Loucy (cell line): ENCODE results near the gene THOC1.

Source experiments
- H2AFZ ChIP-seq: fragments of 200-600 bp; sonication (generic); 2 replicates; pipeline ENCODE4 v1.6.0; 2016; ENCODE audit warnings: antibody characterized with exemption, mild to moderate bottlenecking, low read length, moderate library complexity
- H3F3A ChIP-seq: fragments of 200-600 bp; 2 replicates; pipeline ENCODE4 v1.6.0; 2016; ENCODE audit warnings: antibody characterized with exemption, low read depth, mild to moderate bottlenecking
- H3K27me3 ChIP-seq: fragments of 200-600 bp; sonication (generic); 2 replicates; pipeline ENCODE4 v1.6.1; 2014; ENCODE audit warnings: low read length, mild to moderate bottlenecking; ENCODE audit not compliant: insufficient read depth, poor library complexity, severe bottlenecking
- H3K36me3 ChIP-seq: fragments of 200-600 bp; sonication (generic); 2 replicates; pipeline ENCODE4 v1.6.1; 2016; ENCODE audit warnings: low read length; ENCODE audit not compliant: insufficient read depth
- H3K4me1 ChIP-seq: fragments of 200-600 bp; sonication (generic); 2 replicates; pipeline ENCODE4 v1.5.1; 2014; ENCODE audit warnings: low read length, mild to moderate bottlenecking; ENCODE audit not compliant: insufficient read depth, poor library complexity, severe bottlenecking
- H3K4me2 ChIP-seq: fragments of 200-600 bp; sonication (generic); 2 replicates; pipeline ENCODE4 v1.6.0; 2014; ENCODE audit warnings: antibody characterized with exemption, low read length, low read depth, mild to moderate bottlenecking; ENCODE audit not compliant: poor library complexity, severe bottlenecking
- H3K4me3 ChIP-seq: fragments of 200-600 bp; sonication (generic); 2 replicates; pipeline ENCODE4 v1.5.1; 2014; ENCODE audit warnings: low read length, mild to moderate bottlenecking, mixed read lengths; ENCODE audit not compliant: poor library complexity, severe bottlenecking
- H3K79me2 ChIP-seq: fragments of 200-600 bp; sonication (generic); 2 replicates; pipeline ENCODE4 v1.6.1; 2014; ENCODE audit warnings: low read length; ENCODE audit not compliant: insufficient read depth
- H3K9ac ChIP-seq: fragments of 200-600 bp; sonication (generic); 2 replicates; pipeline ENCODE4 v1.6.0; 2014; ENCODE audit warnings: mild to moderate bottlenecking, low read depth, low read length, moderate library complexity; ENCODE audit not compliant: poor library complexity, severe bottlenecking
- H3K9me2 ChIP-seq: fragments of 200-600 bp; sonication (generic); replicated peaks from 2 replicates; pipeline ENCODE4 v1.6.1; 2016; ENCODE audit warnings: low read depth, low read length, mixed read lengths
- H3K9me3 ChIP-seq: fragments of 200-600 bp; sonication (generic); 2 replicates; pipeline ENCODE4 v1.6.1; 2014; ENCODE audit warnings: mild to moderate bottlenecking, antibody characterized with exemption, low read length, low read depth; ENCODE audit not compliant: insufficient read depth
- H4K20me1 ChIP-seq: fragments of 200-600 bp; sonication (generic); 2 replicates; pipeline ENCODE4 v1.6.0; 2014; ENCODE audit warnings: antibody characterized with exemption, low read length, mild to moderate bottlenecking; ENCODE audit not compliant: insufficient read depth, poor library complexity, severe bottlenecking
- CTCF ChIP-seq: fragments of 200-600 bp; sonication (generic); conservative IDR thresholded peaks from 2 replicates; pipeline ENCODE4 v1.5.1; 2014; ENCODE audit warnings: mild to moderate bottlenecking, antibody characterized with exemption, low read length
- EZH2phosphoT487 ChIP-seq: fragments of 200-600 bp; IDR thresholded peaks from 2 replicates; pipeline ENCODE4 v1.6.1; 2018; ENCODE audit warnings: antibody characterized with exemption, mild to moderate bottlenecking, moderate library complexity, borderline replicate concordance

THOC1 gene

GRCh38 chr18:181711-182110 is 86.1 kb downstream of the THOC1 start:
- peaks cover 36% of the 10 kb centered on the region for H3K36me3 ChIP-seq
- H3K27me3 ChIP-seq: no peaks in the 10 kb centered on the region
- H3K4me1 ChIP-seq: peaks cover 11% of the 10 kb centered on the region
- peaks cover 22% of the 10 kb centered on the region for H3K79me2 ChIP-seq
- TF ChIP-seq CTCF (no peak), EZH2phosphoT487 (no peak)
- H4K20me1 ChIP-seq: peaks cover 5% of the 10 kb centered on the region
- H3K9me2 ChIP-seq: no peaks in the 10 kb centered on the region
- H3K9ac ChIP-seq: no peak overlapping the region
- H3K9me3 ChIP-seq: no peaks in the 10 kb centered on the region
- no peak overlapping the region for H2AFZ ChIP-seq
- no peak overlapping the region for H3K4me2 ChIP-seq
- no peak overlapping the region for H3K4me3 ChIP-seq
- no peaks in the 10 kb centered on the region for H3F3A ChIP-seq

- Histone ChIP-seq H4K20me1 (peaks cover 14% of the 10 kb centered on the region), H3K9ac (no peak overlapping the region), H3K4me2 (no peak overlapping the region), H2AFZ (no peak overlapping the region), H3K4me1 (peaks cover 11% of the 10 kb centered on the region), H3K79me2 (peaks cover 20% of the 10 kb centered on the region), H3K36me3 (peaks cover 30% of the 10 kb centered on the region), H3K9me2 (no peaks in the 10 kb centered on the region), H3K4me3 (no peak overlapping the region), H3K27me3 (no peaks in the 10 kb centered on the region), H3K9me3 (no peaks in the 10 kb centered on the region), H3F3A (no peaks in the 10 kb centered on the region)
- TF ChIP-seq EZH2phosphoT487: no peak
- no peak for TF ChIP-seq CTCF
These were observed 88.3 kb downstream of the THOC1 start for GRCh38 chr18:179499-179898.

- TF ChIP-seq EZH2phosphoT487 (no peak), CTCF (no peak)
- no peak overlapping the region for H3K4me2 ChIP-seq
- H3K27me3 ChIP-seq: no peaks in the 10 kb centered on the region
- H2AFZ ChIP-seq: no peak overlapping the region
- peaks cover 10% of the 10 kb centered on the region for H3K79me2 ChIP-seq
- H3K9ac ChIP-seq: no peak overlapping the region
- H3K36me3 ChIP-seq: peaks cover 45% of the 10 kb centered on the region; the same call in 1 of the 2 replicates
- no peaks in the 10 kb centered on the region for H3K4me1 ChIP-seq
- peaks cover 10% of the 10 kb centered on the region for H4K20me1 ChIP-seq
- no peaks in the 10 kb centered on the region for H3K9me3 ChIP-seq
- no peak overlapping the region for H3K4me3 ChIP-seq
- no peaks in the 10 kb centered on the region for H3K9me2 ChIP-seq
- no peaks in the 10 kb centered on the region for H3F3A ChIP-seq
These were observed 95.5 kb downstream of the THOC1 start for GRCh38 chr18:172361-172760.
